ENCODE results near the gene CARMIL3.
"Not testable (repeated sequence)": the region's sequence is repeated elsewhere in the genome, so short reads cannot be mapped to it uniquely, and the experiment has no call there.

CARMIL3 gene

DNA sequence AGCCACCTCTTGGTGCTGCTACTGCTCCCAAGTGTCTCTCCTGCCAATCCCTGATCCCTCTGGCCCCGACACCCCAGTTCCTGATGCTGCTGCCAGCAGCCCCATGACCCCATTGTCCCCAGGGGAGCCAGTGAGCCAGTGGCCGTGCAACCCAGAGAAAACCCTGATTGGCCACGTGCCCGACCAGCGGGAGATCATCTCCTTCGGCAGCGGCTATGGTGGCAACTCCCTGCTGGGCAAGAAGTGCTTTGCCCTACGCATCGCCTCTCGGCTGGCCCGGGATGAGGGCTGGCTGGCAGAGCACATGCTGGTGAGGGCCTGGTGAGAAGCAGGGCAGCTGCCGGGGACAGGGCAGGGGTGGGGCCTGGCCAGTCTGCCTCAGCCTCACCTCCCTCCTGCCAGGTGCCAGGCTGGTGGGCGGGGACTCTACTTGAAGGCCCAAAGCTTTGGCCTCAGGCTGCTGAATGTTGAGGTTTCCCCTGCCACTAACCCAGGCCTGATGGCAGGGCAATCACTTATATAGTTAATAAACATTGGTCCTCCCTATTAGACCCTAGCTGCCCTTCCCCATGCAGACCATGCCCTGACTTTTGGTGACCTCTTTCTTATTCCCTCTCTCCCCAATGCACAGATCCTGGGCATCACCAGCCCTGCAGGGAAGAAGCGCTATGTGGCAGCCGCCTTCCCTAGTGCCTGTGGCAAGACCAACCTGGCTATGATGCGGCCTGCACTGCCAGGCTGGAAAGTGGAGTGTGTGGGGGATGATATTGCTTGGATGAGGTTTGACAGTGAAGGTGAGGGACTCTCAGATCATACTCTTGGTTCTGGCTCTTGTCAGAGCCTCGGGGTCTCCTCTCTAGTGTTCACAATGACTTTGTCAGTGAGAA lies 47.4 kb downstream of the CARMIL3 start:
- DNase-seq: no peak

- DNase-seq: no peak
These were observed 48.6 kb downstream of the CARMIL3 start for GRCh38 chr14:24100197-24100981.

DNA sequence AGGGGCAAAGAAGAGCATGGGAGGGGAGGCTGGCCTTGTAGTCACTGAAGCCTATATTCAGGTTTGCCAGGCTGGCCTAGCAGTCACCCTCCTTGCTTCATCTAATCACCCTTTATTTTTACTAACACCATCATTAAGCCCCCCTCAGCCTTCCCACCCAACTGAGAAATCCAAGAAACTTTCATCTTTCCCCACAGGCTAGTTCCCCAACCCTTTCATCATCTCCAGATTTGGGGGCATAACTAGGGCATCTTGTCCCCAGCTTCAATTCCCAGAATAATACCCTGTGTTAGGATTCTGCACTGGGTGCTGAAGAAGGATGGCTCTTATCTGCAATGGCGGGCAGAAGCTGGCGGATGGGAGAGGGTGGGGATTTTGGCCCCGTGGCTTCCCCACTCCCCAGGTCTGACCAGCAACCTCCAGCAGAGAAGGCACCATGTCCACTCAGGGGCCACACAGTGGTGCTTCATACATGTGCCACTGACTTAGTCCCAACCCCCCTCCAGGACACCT lies 49.2 kb downstream of the CARMIL3 start:
- no peak for DNase-seq

GRCh38 chr14:24102357-24103048 lies 50.7 kb downstream of the CARMIL3 start:
- DNase-seq: no peak

- no peak for DNase-seq
These were observed 51.6 kb downstream of the CARMIL3 start for GRCh38 chr14:24103451-24103850.

DNA sequence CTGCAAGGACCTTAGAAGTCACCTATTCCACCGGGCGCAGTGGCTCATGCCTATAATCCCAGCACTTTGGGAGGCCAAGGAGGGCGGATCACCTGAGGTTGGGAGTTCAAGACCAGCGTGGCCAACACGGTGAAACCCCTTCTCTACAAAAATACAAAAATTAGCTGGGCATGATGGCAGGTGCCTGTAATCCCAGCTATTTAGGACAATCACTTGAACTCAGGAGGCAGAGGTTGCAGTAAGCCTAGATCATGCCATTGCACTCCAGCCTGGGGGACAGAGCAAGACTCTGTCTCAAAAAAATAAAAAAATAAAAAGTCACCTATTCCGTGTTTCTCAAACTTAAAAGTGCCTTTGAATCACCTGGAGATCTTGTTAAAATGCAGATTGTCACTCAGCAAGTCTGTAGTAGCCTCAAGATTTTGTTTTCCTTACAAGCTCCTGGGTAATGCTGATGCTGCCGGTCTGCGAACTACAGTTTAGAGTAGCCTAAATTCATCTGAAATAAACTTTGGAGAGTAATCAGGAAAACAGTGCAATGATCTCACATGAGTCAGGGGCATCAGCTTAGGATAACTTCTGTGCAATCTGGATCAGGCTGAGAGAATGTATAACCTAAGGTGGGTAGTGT lies 53.9 kb downstream of the CARMIL3 start:
- DNase-seq: not testable (repeated sequence)

GRCh38 chr14:24106672-24107271 lies 55.0 kb downstream of the CARMIL3 start:
- DNase-seq: no peak

DNA sequence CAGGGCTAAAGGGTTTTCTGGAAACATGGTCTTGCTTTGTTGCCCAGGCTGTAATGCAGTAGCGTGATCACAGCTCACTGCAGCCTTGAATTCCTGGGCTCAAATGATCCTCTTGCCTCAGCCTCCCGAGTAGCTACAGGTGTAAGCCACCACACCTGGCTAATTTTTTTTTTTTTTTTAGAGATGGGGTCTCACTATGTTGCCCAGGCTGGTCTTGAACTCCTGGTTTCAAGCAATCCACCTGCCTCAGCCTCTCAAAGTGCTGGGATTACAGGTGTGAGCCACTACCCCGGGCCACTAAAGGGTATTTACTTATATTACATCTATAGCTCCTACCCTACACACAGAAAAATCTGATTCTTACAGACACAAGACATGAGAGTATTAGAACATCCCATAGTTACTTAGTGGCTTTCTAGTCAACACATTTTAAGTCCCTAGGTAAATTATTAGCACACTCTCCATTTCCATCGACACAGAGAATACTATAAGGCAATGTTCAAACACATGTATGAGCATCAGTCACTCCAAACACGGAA lies 56.6 kb downstream of the CARMIL3 start:
- DNase-seq: no peak

DNA sequence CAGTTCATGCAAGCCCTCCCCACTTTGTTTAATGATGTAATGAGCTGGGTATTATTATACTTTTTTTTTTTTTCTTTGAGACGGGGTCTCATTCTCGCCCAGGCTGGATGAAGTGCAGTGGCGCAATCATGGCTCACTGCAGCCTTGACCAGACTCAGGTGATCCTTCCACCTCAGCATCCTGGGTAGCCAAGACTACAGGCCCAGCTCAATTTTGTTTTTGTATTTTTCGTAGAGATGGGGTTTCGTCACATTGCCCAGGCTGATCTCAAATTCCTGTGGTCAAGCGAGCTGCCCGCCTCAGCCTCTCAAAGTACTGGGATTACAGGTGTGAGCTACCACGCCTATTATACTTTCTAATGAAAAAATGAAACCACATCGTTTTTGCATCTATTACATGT lies 58.3 kb downstream of the CARMIL3 start:
- no peak for DNase-seq

DNA sequence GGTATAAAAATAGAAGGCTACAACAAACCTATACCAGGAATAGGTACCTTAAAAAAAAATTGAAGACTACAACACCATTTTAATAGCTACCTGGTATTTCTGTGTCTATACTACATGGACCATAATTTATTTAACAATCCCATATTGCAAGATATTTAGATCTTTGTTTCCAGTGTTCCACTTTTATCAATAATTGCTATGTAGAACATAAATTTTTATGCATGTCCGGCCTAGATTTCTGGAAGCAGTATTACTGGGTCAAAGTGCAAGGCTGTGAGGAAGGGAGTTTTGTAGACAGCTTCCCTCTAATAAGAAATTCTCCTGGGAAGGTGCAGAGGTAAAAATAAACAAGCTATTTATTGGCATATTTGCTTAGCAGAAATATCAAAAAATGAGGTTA lies 58.7 kb downstream of the CARMIL3 start:
- no peak for DNase-seq

GRCh38 chr14:24113379-24113800 lies 61.6 kb downstream of the CARMIL3 start:
- peak; percentile 12 for DNase-seq

DNA sequence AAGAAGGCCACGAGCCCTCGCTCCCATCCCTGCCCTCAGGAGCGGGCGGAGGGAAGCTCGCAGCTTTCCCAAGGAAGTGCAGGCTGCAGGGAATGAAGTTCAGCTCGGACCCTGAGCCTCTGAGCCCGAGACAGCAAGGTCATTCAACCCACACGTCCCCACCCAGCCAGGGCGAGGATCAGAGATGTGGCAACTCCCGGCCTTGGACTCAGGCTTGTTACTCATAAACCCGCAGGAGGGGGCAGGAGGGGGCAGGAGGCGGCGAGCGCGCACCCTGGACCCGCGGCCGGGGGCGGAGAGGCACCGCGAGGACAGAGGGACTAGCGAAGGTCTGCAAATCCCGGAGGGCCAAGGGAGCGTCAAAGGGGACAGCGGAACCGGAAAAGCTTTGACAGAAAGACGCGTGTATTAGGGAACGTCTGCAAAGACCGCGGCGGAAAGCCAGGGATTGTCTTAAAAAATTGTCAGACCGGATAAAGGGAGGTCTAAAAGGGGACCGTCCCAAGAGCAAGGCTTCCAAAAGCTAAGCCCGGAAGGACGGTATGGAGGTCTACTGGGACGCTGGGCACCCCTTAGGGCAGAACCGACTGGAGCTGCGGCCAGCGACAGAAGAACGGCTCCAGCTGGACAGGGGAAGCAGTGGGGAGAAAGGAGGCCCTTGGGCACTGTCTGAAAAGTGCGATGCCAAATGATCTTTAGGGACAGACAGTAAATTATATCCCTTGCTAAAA lies 62.2 kb downstream of the CARMIL3 start:
- peak; percentile 87 for DNase-seq

- peak; percentile 99 for DNase-seq
These were observed 63.0 kb downstream of the CARMIL3 start, which contains the start of the genes DCAF11 and NRL for GRCh38 chr14:24114532-24115421. Gene DCAF11, plus strand, starts transcription at chr14:24114777. Its CDS starts 818 bp downstream, at chr14:24115595. Gene NRL, minus strand, starts transcription at chr14:24114949. Its CDS starts 32,101 bp downstream, at chr14:24082848.

DNA sequence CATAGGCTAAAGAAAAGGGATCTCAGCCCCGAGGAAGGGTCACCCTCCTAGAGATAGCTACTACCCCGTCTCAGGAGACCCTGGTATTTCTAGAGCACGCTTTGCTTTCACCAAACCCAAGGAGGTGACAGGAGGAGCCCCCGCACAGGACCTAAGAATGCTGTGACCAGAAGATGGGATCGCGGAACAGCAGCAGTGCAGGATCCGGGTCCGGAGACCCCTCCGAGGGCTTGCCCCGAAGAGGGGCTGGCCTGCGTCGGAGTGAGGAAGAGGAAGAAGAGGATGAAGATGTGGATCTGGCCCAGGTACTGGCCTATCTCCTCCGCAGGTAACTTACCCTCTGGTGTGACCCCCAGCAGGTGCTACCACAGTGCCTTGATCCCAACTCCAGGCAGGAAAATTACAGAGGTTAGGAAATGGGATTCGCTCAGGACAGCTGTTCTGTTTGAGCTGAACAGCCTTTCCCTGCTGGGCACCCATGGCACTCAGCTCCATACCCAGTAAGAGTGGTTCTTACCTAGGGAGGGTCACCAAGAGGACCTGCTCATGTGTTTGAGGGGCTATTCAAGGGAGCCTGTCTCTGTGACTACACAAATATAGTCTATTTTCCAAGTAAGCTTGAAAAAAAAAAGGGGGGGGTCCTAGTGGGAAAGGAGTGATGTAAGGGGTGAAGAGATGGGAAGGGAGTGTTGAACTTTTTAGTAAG lies 63.8 kb downstream of the CARMIL3 start:
- DNase-seq: no peak

DNA sequence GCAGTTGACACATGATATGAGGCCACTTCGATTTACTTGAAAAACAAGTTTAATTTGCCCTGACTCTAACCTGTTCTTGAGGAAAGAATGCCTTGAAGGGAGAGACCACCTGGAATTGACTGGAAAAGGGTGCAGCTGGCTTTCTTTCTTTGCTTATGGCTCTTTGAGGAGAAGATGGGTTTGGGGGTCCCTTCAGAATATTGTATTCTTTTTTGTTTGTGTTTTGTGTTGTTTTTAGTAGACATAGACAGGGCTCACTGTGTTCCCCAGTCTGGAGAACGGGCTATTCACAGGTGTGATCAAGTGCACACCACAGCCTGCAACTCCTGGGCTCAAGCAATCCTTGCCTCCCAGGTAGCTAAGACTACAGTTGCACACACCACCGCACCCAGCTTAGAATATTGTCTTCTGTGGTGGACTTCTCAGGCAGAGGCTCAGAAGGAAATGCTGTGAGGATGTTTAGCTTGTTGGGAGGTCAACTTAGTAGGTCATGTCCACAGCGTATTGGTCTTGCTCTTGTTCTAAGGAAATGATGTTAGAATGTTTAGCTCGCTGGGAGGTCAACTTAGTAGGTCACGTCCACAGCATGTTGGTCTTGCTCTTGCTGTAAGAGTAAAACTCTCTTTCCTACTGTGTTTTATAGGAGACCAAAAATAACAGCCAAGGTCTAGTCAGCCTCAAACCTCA lies 64.5 kb downstream of the CARMIL3 start:
- DNase-seq: no peak

DNA sequence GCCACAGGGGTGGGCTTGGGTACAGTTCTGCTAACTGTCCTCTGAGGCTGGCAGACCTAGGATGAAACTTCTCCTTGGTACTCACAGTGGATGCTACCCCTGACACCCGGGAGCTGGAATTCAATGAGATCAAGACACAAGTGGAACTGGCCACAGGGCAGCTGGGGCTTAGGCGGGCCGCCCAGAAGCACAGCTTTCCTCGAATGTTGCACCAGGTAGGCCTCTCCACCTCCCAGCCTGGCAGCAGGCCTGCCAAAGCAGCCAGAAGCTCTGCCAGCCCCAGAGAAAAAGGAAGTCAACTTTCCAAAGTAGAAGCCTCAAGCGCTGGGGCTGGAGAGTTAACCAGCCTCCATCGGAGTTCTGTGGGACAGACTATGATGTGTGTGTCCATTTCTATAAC lies 65.4 kb downstream of the CARMIL3 start:
- no peak for DNase-seq

All from activated CD4-positive, alpha-beta T cell treated with anti-CD3 and anti-CD28 coated beads, Interleukin-2, amount 50 U/mL, for 16 hours (primary cell).